Suprapubic skin (tissue), 4 donors: ENCODE measurements around the gene RGS17. TPM values are rescaled to one million over a fixed set of nuclear protein-coding genes. Genes with fewer than 3 reads are reported as not detected.
"Not testable (repeated sequence)": the region's sequence is repeated elsewhere in the genome, so short reads cannot be mapped to it uniquely, and the experiment has no call there.

Experiments used
- DNase-seq, 2 donors: peaks; one replicate each; pipeline ENCODE4 v3.0.0-alpha.2; 2019; ENCODE audit warnings: low spot score in 2 of 2
- H3K27ac ChIP-seq: fragments of 200-600 bp; sonication (generic); one replicate; pipeline ENCODE4 v1.5.1; 2019
- H3K27me3 ChIP-seq: fragments of 200-600 bp; sonication (generic); one replicate; pipeline ENCODE4 v1.5.1; 2019
- H3K36me3 ChIP-seq: fragments of 200-600 bp; sonication (generic); one replicate; pipeline ENCODE4 v1.5.1; 2019
- H3K4me1 ChIP-seq: fragments of 200-600 bp; sonication (generic); one replicate; pipeline ENCODE4 v1.5.1; 2019
- H3K4me3 ChIP-seq: fragments of 200-600 bp; sonication (generic); one replicate; pipeline ENCODE4 v1.5.1; 2019; ENCODE audit warnings: mild to moderate bottlenecking
- H3K9me3 ChIP-seq: fragments of 200-600 bp; sonication (generic); one replicate; pipeline ENCODE4 v1.5.1; 2019
- EP300 ChIP-seq: sonication (generic); formaldehyde crosslinking; IDR thresholded peaks from one replicate; pipeline ENCODE4 v1.6.1; 2017; ENCODE audit warnings: antibody characterized with exemption
- POLR2A ChIP-seq, 2 donors: fragments of 450-650 bp; IDR thresholded peaks; one replicate each; pipeline ENCODE4 v1.6.1; 2017; ENCODE audit warnings: antibody characterized with exemption in 2 of 2, mild to moderate bottlenecking in 2 of 2, moderate library complexity in 2 of 2
- POLR2AphosphoS5 ChIP-seq, 3 donors: sonication (generic); formaldehyde crosslinking; IDR thresholded peaks; one replicate each; pipeline ENCODE4 v1.6.1; 2017; ENCODE audit warnings: antibody characterized with exemption in 3 of 3
- WGBS: methylation state at CpG from one replicate; pipeline ENCODE4 v1.1.5; 2018; 5-methylcytosine and 5-hydroxymethylcytosine counted together
- total RNA-seq, 4 donors: library from RNA; depleted of rRNA; stranded (reverse); fragments of >200 nt; gene quantifications; one replicate each; pipeline ENCODE4 v1.1.0, GENCODE V29; 2016
- TF ChIP-seq, protein P1 (sequence below), 2 donors: fragments of 200-600 bp in 1 of 2; fragments of 450-650 bp in 1 of 2; sonication (generic) in 1 of 2; IDR thresholded peaks; one replicate each; pipeline ENCODE4 v1.5.1; 2016 to 2019; ENCODE audit warnings: antibody characterized with exemption in 2 of 2, mild to moderate bottlenecking in 1 of 2, moderate library complexity in 1 of 2

Gene RGS17
- total RNA-seq, 4 donors from 2014 or later: 0.08 to 1.8 (median 0.26) TPM

GRCh38 chr6:153013438-153013837, 117.6 kb downstream of the RGS17 start:
- no peak overlapping the region for H3K27ac ChIP-seq
- H3K4me3 ChIP-seq: no peak overlapping the region
- no peak for DNase-seq
- no peak for TF ChIP-seq POLR2AphosphoS5 (IDR thresholded peaks at IDR 0.05)
- TF ChIP-seq, protein P1, sequence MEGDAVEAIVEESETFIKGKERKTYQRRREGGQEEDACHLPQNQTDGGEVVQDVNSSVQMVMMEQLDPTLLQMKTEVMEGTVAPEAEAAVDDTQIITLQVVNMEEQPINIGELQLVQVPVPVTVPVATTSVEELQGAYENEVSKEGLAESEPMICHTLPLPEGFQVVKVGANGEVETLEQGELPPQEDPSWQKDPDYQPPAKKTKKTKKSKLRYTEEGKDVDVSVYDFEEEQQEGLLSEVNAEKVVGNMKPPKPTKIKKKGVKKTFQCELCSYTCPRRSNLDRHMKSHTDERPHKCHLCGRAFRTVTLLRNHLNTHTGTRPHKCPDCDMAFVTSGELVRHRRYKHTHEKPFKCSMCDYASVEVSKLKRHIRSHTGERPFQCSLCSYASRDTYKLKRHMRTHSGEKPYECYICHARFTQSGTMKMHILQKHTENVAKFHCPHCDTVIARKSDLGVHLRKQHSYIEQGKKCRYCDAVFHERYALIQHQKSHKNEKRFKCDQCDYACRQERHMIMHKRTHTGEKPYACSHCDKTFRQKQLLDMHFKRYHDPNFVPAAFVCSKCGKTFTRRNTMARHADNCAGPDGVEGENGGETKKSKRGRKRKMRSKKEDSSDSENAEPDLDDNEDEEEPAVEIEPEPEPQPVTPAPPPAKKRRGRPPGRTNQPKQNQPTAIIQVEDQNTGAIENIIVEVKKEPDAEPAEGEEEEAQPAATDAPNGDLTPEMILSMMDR (IDR thresholded peaks at IDR 0.05): no peak
- no peak for TF ChIP-seq POLR2A (IDR thresholded peaks at IDR 0.05)
- no peak for TF ChIP-seq EP300
- H3K27me3 ChIP-seq: no peaks in the 10 kb centered on the region
- H3K4me1 ChIP-seq: no peaks in the 10 kb centered on the region
- H3K9me3 ChIP-seq: no peaks in the 10 kb centered on the region
- no peaks in the 10 kb centered on the region for H3K36me3 ChIP-seq
- 36% methylated on average over 2 of the region's 2 CpGs for WGBS

DNA sequence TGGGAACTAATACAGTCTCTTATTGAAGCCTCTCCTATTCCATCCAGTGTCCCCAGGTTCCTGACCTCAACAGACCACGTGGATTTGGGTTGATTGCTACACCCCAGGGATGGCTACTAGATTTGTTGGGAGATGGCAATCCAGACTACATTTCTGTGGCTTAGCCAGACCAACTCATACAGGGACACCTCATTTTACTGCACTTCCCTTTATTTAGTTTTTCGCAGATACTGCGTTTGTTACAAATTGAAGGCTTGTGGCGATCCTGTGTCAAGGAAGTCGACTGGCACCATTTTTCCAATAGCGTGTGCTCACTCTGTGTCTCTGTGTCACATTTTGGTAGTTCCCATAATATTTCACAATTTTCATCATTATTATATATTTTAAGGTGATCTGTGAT, 118.2 kb downstream of the RGS17 start:
- Histone ChIP-seq H3K36me3 (no peaks in the 10 kb centered on the region), H3K27ac (no peak overlapping the region), H3K4me1 (no peaks in the 10 kb centered on the region), H3K4me3 (no peak overlapping the region), H3K9me3 (no peaks in the 10 kb centered on the region), H3K27me3 (no peaks in the 10 kb centered on the region)
- no peak for DNase-seq
- 93% methylated on average over 6 of the region's 6 CpGs for WGBS
- TF ChIP-seq POLR2AphosphoS5 (IDR thresholded peaks at IDR 0.05): no peak
- TF ChIP-seq, protein P1 (IDR thresholded peaks at IDR 0.05): no peak
- no peak for TF ChIP-seq POLR2A (IDR thresholded peaks at IDR 0.05)
- TF ChIP-seq EP300: no peak

- Histone ChIP-seq H3K9me3 (no peaks in the 10 kb centered on the region), H3K4me1 (peaks cover 42% of the 10 kb centered on the region), H3K27me3 (no peaks in the 10 kb centered on the region), H3K4me3 (peak overlapping the region; percentile 83), H3K36me3 (no peaks in the 10 kb centered on the region), H3K27ac (peak overlapping the region; percentile 89)
- TF ChIP-seq EP300: no peak
- no peak for TF ChIP-seq POLR2AphosphoS5 (IDR thresholded peaks at IDR 0.05)
- no peak for TF ChIP-seq POLR2A (IDR thresholded peaks at IDR 0.05)
- TF ChIP-seq, protein P1 (IDR thresholded peaks at IDR 0.05): no peak
- WGBS: 3% methylated on average over 6 of the region's 6 CpGs
- DNase-seq: no peak
Measured at GRCh38 chr6:153003366-153003690, 127.8 kb downstream of the RGS17 start.

GRCh38 chr6:153002613-153003365, 128.3 kb downstream of the RGS17 start, which contains the start of gene MTRF1L:
Gene MTRF1L (minus strand): TSS chr6:153002709. CDS start chr6:153002685, 24 bp downstream.
- H3K27me3 ChIP-seq: no peaks in the 10 kb centered on the region
- no peaks in the 10 kb centered on the region for H3K9me3 ChIP-seq
- DNase-seq: peak; percentile 95 to 96
- H3K27ac ChIP-seq: peak within 1 kb of the TSS; percentile 89
- peak within 1 kb of the TSS; percentile 83 for H3K4me3 ChIP-seq
- under 1% methylated on average over 24 of the region's 52 CpGs for WGBS
- H3K4me1 ChIP-seq: peaks cover 42% of the 10 kb centered on the region
- H3K36me3 ChIP-seq: peaks cover 5% of the 10 kb centered on the region
- TF ChIP-seq POLR2AphosphoS5 (IDR thresholded peaks at IDR 0.05): peak; percentile 6 to 57 (median 27)
- peak; percentile 52 to 69 for TF ChIP-seq POLR2A (IDR thresholded peaks at IDR 0.05)
- TF ChIP-seq EP300: no peak
- TF ChIP-seq, protein P1 (IDR thresholded peaks at IDR 0.05): no peak

GRCh38 chr6:153001767-153002612, 129.1 kb downstream of the RGS17 start:
- H3K4me3 ChIP-seq: peak overlapping the region; percentile 83
- TF ChIP-seq POLR2AphosphoS5 (IDR thresholded peaks at IDR 0.05) (no peak), EP300 (no peak), POLR2A (IDR thresholded peaks at IDR 0.05) (no peak)
- TF ChIP-seq, protein P1 (IDR thresholded peaks at IDR 0.05): no peak
- 4% methylated on average over 22 of the region's 31 CpGs for WGBS

DNA sequence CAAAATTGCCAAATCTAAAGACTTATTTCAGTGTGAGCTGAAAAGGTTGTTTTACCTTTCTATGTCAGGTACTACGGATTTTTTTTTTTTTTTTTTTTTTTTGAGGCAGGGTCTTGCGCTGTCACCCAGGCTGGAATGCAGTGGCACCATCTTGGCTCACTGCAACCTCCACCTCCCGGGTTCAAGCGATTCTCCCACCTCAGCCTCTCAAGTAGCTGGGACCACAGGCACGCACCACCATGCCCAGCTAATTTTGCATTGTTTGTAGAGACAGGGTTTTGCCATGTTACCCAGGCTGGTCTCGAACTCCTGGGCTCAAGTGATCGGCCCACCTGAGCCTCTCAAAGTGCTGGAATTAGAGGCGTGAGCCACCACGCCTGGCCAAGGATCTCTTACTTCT, 130.3 kb downstream of the RGS17 start:
- not testable (repeated sequence) for H3K27me3 ChIP-seq, H3K27ac ChIP-seq, DNase-seq, H3K9me3 ChIP-seq
- WGBS: 95% methylated on average over 9 of the region's 9 CpGs
- peak overlapping the region; percentile 7 for H3K4me3 ChIP-seq
- H3K4me1 ChIP-seq: peaks cover 42% of the 10 kb centered on the region
- H3K36me3 ChIP-seq: peaks cover 16% of the 10 kb centered on the region

More at GRCh38 chr6:153001767-153002612, 129.1 kb downstream of the RGS17 start:
- H3K4me1 ChIP-seq: peaks cover 42% of the 10 kb centered on the region
- no peaks in the 10 kb centered on the region for H3K9me3 ChIP-seq
- H3K36me3 ChIP-seq: peaks cover 13% of the 10 kb centered on the region
- DNase-seq: no peak
- H3K27ac ChIP-seq: peak overlapping the region; percentile 89
- no peaks in the 10 kb centered on the region for H3K27me3 ChIP-seq
